T-helper 2 cell (primary cell): ENCODE data around the gene COL20A1.

Experiments used
- DNase-seq, 5 experiments: peaks; one replicate each; pipeline versions ENCODE4 v3.0.0 to v3.0.0-alpha.2; 2012 to 2022

The COL20A1 gene

GRCh38 chr20:63351326-63351700 lies 58.3 kb downstream of the COL20A1 start:
- no peak for DNase-seq

DNA sequence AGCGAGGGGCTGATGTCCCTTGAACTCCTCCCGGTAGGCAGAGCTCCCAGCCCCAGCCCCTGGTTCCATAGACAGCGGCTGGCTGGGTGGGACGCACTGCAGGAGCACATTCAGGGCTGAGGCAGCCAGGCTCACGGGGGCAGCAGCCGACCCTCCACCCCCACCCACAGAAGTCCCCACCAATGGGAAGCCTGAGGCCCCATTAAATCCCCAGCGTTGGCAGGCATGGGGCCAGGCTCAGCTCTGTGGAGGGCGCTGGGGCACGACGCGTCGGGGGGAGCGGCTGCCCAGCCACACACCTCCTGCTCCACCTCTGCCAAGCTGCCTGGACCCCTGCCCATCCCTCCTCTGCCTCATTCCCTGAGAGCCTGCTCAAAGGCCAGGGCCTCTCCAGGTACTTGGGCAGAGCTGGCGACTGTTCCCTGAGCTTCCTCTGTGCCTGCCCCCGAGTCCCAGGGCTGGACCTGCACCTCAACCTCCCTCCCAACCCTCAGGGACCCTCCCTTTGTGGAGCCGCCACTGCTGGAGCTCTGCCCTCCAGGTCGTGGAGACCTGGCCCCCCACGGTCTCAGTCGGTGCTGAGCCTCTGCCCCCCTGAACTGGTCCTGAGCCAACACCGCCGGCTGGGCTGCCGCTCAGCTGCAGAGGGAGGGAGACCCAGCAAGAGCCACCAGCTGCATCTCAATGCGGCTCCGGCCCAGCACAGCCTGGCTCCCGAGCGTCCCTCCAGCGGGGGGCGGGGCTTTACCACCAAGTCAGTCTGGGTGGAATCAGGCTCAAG lies 59.0 kb downstream of the COL20A1 start:
- DNase-seq, result no peak

DNA sequence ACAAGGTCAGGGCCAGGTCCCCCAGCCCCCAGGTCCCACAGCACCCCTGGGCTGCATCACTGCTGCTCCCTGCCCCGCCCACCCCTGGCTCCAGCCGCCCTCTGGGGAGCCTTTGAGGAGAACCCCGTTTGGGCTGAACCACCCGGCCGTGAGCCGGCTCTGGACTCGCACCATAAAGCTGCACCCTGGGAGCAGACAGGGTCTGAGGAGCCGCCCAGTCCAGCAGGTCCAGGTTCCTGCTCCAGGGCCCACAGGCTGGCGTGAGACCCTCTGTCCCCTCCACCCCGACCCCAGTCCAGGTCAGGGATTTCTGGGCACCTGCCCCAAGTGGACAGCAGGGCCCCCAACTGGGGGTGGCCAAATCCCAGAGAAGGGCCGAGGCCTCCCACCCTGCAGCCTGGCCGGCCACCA lies 59.8 kb downstream of the COL20A1 start:
- DNase-seq, result no peak

- DNase-seq, result no peak
Observed at GRCh38 chr20:63354636-63355350, 61.8 kb downstream of the COL20A1 start.

DNA sequence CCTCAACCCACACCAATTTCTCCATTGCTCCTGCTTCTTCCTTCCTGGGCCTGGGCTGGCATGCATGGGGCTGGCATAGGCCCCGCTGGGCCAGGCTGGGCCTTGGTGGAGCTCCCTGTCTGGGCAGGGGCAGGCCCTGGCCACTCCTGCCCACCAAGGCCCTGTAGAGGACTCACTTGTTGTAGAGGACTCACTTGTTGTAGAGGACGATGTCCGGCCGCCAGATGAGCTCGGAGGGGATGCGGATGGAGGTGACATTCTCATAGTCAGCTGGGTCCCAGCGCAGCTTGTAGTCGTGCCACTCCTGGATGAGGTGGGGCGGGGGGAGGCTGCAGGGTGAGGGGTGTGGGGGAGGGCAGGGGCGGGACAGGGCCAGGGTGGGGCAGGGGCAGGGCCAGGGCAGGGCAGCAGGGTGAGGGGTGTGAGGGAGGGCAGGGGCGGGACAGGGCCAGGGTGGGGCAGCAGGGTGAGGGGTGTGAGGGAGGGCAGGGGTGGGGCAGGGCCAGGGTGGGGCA lies 62.9 kb downstream of the COL20A1 start:
- no peak for DNase-seq

DNA sequence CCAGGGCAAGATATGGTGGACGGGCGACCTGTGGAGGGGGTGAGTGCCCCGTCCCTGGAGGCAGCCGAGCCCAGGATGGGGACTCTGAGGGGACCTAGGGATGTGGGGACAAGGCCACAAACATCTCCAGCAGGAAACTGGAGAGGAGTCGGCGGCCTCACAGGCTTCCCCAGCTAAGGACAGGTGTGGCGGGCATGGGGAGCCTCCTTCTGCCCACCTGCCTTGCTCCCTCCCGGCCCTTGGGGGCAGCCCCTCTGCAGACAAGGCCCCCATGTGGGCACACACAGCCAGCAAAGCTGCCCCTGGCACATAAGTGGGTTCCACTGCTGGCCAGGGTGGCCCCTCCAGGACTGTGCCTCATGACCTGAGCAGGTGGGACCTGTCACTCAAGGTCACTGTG lies 63.5 kb downstream of the COL20A1 start:
- DNase-seq, result no peak

DNA sequence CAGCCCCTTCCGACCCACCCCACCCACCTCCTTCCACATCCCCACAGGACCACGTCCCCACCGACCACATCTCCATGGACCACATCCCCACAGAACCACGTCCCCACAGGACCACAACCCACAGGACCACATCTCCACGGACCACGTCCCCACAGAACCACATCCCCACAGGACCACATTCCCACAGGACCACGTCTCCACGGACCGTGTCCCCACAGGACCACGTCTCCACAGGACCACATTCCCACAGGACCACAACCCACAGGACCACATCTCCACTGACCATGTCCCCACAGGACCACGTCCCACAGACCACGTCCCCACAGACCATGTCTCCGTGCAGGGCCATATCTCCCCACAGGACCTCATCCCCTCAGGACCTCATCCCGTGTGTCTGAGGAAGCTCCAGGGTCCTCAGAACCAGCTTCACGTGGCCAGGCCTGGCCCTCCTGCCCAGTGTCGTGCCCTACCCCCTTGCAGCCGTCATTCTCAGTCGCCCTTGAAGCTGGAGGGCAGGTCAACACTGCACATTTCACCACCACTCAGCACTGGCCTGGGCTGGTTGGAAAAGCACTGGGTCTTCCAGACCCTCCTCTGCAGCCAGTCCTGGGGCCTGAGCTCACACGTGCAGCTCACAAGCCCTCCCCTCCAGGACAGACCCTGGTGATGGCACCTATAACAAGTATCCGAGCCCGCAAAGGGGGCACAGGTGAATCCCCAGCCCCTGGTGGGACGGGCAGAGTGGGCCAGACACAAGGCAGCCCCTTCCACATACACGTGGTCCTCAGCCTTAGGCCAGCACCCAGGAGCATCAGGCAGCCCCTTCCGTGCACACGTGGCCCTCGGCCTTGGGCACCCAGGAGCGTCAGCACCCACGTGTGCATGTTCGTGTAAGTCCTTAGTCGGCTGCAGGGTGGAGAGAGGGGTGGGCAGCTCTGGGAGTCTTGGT lies 64.2 kb downstream of the COL20A1 start:
- DNase-seq, result no peak

DNA sequence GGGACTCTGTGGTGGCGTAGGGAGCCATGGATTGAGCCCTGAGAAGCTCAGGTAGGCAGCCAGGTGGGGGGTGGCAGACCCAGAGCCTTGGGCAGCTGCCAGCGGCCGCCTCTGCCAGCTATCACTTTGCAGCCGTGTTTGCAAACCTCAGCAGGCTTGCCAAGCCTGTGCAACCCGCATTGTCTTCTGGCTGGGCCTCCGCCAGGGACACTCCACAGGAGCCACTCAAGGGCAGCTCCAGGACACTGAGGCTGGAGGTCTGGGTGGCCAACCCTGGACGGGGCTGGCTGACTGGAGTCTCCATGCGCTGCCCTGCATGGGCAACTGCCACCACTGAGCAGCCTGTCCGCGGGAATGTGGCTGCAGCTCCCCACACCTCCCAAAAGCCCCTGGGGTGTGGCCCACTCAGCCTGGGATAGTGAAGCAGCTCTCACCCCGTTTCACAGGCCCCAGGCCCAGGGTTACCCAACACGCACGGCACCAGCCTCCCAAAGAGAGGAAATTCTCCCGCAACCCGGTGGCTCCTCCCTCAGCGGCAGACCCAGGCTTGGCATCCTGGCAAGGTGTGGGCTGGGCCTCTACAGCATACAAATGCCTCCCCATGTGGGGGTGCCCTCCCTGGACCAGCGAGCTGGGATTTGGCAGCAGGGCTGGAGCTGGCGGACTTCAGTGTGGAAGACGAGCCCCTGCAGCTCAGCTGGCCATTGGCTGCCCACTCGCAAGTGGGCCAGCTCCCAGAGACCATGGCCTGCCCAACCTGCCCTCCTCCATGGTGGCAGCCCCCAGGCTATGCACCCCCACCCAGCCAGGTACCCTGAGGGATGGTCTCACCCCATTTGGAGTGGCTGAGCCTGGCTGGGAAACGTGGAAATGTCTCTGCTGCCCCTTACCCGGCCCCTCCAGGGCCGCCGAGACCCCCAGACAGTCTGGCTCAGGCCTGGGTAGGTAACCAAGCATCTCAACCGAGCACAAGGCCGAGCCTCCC lies 65.2 kb downstream of the COL20A1 start:
- DNase-seq, result no peak

DNA sequence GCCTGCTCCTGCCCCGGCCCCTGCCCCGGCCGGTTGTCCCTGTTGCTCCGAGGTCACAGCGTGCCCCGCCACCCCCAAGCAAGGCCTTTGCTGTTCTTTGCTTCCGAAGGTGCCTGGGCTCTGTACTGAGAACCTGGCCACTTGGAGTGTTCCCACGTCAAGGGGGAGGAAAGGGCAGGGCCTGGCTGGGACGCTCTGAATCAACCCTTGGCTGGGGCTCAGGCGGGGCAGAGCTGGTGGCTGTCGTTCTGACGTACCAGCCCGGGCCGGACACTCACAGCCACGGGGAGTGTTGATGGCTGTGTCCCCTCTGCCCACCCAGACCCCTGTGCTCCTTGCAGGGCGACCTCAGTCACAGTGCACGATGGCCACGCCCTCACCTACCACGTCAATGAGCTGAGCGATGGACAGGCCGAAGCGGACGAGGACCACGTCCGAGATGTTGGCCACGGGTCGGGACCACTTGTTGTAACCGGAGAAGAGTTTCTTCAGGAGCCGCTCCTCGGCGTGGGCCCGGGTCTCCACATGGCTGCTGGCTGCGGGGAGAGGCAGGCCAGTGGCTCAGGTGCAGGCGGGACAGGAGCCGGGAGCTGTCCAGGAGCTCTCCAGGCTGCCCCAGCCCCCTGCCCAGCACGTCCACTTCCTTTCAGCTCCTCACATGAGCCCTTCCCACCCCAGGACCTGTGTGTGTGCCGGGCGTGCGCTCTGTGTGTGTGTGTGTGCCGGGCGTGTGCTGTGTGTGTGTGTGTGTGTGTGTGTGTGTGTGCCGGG lies 66.4 kb downstream of the COL20A1 start:
- no peak for DNase-seq

DNA sequence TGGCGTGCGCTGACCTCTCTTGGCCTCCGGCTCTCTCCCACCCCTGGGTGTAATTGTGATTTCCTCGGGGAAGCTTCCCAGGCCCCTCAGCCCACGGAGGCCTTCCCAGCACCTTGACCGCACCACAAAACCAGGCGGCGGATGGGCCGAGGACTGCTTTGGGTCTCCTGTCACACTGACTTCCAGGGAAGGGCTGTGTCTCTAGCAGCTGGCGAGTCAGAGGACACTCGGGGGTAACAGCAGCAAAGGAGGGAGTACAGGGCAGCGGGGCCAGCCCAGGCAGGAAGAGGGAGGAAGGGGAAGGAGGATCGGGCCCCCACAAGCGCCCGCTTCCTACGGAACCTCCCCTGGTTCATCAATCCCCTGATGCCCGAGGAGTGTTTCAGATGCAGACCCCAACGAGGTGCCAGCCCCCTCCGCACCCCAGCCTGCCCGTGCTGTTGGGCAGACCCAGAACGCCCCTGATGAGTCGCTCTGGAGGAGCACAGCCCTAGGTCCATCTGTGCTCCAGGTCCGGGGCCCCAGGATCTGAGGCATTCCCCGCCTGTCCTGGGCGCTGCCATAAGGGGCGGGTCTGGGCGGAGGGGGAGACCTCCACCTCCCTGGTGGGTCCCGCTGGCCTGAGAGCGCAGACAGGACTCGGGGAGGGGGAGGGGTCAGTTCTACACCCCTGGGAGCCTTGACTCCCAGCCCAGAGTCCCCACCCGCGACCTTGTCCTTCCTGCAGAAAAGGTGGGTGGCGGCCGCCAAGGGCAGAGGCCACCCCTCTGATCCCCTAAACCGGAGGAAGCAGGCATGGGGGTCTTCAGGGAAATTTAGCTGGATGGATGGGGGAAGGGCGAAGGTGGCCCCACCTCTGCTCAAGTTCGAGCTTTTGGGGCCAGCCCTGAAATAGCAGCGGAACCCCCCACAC lies 67.2 kb downstream of the COL20A1 start:
- no peak for DNase-seq

DNA sequence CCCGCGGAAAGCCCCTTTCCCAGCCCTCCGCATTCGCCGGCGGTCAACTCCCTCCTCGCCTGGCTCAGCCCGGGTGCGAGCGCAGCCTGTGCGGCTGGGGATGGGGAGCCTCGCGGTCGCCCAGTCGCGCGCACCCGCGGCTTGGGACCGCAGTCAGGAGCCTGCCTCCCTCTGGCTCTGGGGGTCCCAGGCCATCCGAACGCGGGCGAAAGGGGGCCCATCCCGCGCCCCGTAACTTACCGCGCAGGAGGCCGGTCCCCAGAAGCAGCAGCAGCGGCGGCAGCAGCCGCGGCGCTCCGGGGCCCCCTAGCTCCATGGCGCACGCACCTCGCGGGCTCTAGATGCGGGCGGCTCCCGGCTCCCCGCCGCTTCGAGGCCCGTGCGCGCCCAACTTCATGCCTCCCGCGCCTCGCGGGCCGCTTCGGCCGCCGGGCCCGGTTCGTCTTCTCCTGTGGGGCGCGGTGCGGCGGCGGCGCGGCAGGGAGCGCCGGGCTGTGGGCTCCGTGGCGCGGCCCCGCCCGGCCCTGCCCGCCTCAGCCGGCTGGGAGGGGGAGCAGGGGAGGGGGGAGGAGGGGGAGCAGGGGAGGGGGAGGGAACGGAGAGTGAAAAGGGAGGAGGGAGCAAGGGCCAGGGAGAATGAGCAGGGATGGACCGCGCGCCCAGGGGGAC lies 68.0 kb downstream of the COL20A1 start, which contains the start of gene CHRNA4:
Gene CHRNA4, minus strand, starts transcription at position 500 of the 669 bp plus-strand sequence. Its CDS starts 184 bp downstream, at position 316.
- no peak for DNase-seq

DNA sequence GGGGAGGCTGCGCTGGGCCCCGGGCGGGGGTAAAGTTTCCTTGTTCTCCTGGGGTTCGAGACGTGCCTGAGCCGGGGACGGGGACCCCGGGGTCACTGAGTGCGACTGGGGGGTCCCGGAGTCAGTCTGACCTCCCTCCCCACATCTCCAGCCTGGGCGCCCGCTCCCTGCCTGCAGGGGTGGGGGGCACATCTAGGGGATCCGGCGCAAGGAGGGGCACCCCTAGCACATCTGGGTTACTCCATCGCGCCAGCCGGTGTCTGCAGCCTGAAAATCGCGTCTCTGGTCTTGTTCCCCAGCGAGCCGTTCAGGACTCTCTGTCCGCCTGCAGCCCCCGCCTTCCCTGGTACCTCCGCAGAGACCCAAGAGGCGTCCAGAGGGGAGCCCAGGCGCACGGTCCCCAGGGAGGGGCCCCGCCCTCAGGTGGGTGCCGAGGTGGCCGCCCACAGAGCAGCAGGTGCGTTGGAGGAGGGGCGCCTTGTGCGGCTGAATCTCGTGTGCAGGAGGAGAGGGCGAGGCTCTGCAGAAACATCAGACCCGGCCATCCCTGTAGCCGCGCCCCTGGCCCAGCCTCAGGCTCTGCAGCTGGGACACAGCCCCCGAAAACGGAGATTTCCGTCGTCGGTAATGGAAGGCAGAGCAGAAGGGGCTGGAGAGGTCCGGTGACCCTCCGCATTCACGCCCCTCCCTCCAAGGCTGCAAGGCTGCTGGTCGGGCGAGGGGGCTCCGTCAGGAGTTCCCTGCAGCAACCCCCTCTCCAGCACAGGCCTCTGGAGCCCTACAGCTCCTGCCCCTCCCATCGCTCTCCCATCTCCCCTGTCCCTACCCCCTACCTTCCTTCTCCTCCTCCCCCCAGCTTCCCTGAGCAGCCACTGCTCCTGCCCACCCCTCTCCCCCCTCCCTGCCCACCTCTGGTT lies 68.8 kb downstream of the COL20A1 start:
- DNase-seq, result no peak

GRCh38 chr20:63362436-63363009 lies 69.5 kb downstream of the COL20A1 start:
- no peak for DNase-seq

DNA sequence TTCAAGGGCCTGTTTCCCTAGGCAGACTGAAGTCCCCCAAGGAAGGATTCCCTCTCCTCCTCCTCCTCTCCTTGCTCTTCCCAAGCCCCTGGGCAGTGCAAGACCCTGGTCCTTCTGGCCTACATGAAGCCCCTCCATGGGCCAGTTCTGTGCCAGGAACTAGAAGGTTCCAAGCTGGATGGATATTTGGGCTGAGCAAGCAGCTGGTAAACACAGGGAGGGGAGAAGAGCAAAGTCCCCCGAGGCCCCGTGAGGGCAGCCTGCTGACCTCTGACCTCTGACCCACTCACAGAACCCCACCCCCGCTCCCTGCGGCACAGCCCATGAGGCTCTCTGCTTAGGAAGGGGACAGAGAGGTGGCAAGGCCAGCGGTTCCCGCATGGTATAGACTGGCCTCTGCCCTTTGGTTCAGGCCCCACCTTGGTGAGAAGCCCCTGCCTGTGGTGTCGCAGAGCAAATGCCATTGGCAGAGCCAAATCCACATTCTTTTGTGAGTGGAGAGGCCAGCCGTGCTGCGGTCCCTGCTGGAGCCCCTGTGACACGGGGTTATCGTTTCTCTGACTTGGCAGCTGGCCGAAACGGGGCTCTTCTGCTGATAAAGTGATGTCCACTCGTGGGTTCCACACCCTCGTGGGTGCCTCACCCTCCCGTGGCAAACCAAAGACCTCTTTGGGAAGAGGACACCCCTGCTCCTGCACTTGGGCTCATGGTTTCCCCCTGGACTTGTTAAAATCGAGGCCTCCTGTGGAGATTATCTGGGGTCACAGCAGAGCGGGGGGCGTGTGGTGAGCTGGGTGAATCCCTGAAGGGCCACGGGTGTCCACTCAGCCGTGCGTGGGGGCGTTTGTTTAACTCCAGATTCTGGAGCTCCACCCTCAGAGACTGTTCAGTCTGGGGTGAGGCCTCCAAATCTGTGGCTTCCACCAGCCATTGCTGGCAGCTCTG lies 70.3 kb downstream of the COL20A1 start:
- DNase-seq, result no peak

GRCh38 chr20:63363981-63364561 lies 71.1 kb downstream of the COL20A1 start:
- DNase-seq, result no peak
